ENCODE measurements around the gene RB1.

- TF ChIP-seq CTCF (conservative IDR thresholded peaks at IDR 0.05; ENCODE audit: low read depth, low read length) (no peak), EZH2 (IDR thresholded peaks at IDR 0.05; ENCODE audit: borderline replicate concordance, low read depth, low read length, poor library complexity, severe bottlenecking) (no peak)
Measured at GRCh38 chr13:48393030-48393697, 89.6 kb downstream of the RB1 start.

Data from A673 (cell line).